NK-92 treated with Interleukin-12 subunit alpha and Interleukin-12 subunit beta, amount 100 ng/mL, for 24 hours (cell line): ENCODE data around the gene IGFLR1.
"Not testable (repeated sequence)": the region's sequence is repeated elsewhere in the genome, so short reads cannot be mapped to it uniquely, and the experiment has no call there.

Experiments
- DNase-seq: peaks from one replicate; lab custom pipeline; 2025; lab: John Stamatoyannopoulos, UW

The IGFLR1 gene

DNA sequence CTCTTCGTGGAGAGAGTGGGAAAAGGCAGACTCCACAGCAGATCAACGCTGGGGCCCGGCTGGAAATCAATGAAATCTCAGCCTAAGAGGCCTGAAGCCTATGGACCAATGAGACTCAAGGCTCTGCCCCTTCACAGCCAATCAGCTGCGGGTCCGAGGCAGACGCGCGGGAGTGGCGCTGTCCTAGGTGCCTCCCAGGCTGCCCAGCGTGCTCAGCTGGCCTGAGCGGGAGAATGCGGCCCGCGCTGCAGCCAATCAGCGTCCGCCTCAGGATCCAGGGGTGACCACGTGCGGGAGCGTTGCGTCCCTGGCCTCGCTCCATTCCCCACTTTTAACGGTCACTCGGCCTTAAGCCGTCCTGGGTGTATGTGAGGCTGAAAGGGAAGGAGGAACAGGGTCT is 38.0 kb downstream of the IGFLR1 start, which contains the start of gene ZBTB32:
ZBTB32 (plus strand) TSS at position 341 of the 400 bp plus-strand sequence. CDS start 10,069 bp downstream, outside the sequence.
- no peak for DNase-seq

DNA sequence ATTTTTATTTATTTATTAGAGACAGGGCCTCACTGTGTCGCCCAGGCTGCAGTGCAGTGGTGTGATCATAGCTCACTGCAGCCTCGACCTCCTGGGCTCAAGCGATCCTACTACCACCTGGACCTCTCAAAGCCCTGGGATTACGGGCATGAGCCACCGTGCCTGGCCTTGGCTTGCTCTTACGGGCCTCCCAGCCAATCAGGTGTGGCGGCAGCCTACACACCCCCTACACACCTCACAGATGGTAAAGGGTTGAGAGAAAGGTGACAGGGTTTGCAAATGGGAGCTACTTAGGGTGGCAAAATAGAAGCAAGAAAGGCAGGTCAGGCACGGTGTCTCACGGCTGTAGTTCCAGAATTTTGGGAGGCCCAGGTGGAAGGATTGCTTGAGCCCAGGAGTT is 38.9 kb downstream of the IGFLR1 start:
- DNase-seq = no peak

DNA sequence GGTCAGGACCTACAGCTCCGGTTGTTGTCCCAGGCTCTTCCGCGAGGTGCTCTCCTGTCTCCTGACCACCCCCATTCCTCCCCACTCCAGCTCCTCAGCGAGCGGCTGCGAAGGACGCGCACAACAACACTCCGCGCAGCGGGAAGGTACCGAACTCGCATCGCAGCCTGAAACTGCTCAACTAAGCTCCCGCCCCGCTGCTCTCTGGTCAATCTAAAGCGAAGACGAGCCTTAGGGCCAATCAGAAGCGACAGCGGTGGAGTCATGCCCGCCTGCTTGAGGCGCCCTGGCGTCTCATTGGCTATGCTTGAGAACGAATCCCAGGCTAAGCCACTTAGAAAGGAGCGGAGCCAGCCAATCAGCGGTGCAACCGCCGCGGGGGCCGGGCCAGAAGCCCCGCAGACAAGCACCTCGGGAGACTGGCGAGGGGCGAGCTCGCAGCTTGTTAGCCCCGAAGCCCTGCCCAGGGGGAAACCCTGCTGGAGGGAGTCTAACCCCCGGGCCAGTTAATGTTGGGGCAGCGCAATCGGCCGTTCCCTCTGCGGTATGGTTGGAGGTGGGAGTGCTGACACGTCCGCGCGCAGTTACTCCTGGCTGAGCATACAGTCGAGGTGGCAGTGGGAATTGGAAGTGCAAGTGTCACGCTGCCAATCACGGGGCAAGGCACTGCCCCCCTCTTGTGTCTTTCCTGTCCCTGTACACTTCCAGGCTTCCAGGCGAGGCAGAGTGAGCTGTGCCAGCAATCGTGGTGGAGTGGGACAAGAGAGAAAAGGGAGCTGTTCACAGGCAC is 39.8 kb downstream of the IGFLR1 start:
- peak; percentile 79 for DNase-seq

DNA sequence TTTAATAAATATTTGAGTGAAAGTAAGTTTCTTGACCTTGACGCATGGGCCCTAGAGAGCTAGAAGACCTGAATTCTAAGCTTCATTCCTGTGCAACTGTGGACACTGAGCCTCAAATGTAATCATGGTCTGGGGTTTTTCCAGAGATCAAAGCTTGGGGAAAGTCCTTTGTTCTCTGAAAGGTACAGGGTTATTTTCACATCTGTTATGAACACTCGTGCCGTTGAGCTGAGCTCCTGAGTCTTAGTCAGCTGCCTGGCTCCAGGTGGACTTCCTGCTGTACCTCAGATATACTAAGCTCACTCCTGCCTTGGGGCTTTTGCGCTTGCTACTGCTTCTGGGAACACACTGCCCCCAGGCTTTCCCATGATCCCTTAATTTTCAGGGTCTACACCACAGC is 45.4 kb downstream of the IGFLR1 start:
- no peak for DNase-seq

DNA sequence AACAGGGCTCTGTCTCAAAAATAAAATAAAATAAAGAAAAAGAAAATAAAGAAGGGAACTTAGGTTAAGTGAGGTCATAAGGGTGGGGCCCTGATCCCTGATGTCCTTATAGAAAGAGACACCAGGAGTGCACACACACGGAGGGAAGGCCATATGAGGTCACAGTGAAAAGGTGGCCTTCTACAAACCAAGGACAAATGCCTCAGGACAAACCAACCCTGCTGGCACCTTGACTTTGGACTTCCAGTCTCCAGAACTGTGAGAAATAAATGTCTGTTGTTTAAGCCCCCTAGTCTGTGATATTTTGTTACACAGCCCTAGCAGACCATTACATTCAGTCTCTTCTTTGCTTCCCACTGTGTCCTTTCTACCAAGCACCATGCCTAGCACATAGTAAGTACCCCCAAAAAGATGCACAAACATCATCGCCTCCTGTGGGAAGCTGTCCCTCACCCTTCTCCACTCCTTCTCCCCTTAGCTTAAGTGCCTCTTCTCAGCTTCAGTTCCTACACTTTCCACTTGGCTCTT is 46.3 kb downstream of the IGFLR1 start:
- no peak for DNase-seq

DNA sequence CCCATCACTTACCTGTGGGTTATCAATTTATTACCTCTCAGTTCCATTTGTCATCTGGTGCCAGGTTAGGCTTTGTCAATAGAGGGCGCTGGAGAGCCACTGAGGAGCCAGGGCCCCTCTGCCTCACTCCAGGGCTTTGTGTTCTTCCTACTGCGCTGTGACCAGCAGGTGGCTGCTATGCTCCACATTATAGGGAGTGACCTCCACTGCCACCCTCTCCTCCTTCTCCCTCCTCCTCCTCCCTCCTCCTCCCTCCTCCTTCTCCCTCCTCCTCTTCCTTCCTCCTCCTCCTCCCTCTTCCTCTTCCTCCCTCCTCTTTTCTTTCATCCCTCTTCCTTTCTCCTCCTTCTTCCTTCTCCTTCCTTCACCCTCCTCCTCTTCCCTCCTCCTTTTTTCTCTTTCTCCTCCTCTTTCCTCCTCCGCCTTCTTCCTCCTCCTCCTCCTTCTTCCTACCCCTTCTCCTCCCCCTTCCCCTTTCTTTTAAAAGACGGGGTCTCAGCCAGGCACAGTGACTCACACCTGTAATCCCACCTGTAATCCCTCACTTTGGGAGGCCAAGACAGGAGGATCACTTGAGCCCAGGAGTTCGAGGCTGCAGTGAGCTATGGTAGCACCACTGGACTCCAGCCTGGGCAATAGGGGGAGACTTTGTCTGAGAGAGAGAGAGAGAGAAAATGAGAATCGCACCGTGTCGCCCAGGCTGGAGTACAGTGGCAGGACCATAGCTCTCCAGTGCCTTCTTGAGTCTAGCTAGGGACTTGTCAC is 48.2 kb downstream of the IGFLR1 start:
- DNase-seq = peak; percentile 82

DNA sequence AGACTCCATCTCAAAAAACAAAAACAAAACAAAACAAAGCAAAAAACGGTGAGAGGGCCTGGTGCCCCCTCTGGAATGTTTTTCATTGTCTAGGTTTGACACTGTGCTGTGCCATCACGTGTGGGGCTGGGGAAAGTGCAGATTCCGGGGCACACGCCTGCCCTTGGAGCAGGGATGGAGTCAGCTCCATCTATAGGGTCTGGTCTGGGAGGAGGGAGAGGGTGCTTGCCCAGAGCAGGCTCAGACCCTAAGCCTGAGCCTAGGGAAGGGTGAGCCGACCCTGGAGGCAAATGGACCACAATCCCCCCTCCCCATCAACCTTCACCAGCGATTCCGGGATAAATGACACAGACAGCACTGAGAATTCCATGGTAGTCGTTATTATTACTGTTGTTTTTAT is 48.8 kb downstream of the IGFLR1 start:
- no peak for DNase-seq

DNA sequence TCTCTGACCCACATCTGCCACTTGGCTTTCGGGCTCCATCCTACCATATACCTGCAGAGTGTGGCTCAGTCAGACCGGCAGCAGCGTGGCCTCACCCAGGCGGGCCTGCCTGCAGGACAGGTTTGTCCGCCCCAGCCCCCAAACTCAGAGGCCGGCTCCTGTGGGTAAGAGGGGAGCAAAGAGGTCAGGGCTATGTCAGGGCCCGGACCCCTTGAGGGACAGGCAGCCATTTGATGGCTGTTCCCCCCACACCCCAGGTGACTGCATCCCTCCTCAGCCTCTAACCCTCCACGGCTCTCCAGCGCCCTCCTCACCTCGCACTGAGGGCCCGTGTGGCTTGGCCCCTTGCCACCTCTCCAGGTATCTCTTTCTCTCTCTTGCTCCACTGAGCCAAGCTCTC is 50.2 kb downstream of the IGFLR1 start:
- DNase-seq = no peak

DNA sequence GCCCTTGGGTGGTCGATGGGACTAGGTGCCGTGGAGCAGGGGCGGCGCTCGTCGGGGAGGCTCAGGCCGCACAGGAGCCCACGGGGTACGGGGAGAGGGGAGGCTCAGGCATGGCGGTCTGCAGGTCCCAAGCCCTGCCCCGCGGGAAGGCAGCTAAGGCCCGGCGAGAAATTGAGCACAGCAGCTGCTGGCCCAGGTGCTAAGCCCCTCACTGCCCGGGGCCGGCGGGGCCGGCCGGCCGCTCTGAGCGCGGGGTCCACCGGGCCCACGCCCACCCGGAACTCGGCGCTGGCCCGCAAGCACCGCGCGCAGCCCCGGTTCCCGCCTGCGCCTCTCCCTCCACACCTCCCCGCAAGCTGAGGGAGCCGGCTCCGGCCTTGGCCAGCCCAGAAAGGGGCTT is 51.1 kb downstream of the IGFLR1 start:
- not testable (repeated sequence) for DNase-seq

DNA sequence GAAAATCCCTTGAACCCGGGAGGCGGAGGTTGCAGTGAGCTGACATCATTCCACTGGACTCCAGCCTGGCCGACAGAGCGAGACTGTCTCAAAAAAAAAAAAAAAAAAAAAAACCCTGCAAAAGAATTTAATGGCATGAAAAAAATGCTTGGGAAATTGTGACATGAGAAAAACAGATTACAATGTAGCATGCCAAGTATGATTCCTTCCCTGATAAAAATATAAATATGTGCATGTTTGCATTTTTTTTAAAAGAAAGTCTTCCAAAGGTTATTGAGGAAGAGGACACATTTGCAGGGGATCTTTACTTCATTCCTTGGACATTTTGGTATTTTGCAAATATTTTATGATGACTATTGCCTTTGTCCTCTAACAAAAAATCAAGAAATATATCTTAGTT is 52.4 kb downstream of the IGFLR1 start:
- no peak for DNase-seq
